ENCODE results near the gene CGREF1.

The CGREF1 gene

GRCh38 chr2:27109083-27109482 is 9.8 kb downstream of the CGREF1 start:
- DNase-seq, result no peak

DNA sequence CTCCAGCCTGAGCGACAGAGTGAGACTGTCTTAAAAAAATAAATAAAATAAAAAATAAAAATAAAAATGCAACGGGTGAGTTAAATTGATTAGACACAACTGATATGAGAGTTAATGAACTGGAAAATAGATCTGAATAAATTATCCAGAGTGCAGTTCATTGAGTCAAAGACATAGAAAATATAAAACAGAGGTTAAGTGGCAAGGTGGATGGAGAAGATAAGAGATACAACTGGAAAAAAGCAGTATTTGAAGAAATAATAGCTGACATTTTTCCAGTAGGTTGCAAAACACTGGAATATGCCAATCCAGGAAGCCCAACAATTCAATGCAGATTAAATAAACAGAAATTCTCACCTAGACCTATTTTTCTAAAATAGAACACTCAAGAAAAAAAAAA is 10.7 kb downstream of the CGREF1 start:
- DNase-seq, result no peak

DNA sequence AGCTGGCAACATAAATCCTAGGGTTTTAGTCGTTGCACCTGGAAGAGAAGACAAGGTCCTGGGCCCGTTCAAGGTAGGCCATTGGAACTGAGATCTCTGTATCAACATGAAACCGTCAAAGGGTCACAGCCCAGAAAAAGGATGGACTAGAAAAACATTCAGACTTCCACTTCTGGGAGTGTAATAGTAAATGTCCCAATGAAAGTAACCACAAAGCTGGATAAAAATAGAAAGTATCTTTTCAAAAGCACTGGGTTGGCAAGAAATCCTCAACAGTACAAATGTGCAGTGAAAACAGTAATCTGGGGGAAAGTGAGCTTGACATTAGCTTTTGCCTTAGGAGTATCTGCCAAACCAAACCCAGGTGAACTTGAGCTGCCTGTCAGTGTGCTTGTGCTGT is 12.9 kb downstream of the CGREF1 start:
- no peak for DNase-seq

- no peak for DNase-seq
Observed at GRCh38 chr2:27102329-27102728, 16.6 kb downstream of the CGREF1 start.

DNA sequence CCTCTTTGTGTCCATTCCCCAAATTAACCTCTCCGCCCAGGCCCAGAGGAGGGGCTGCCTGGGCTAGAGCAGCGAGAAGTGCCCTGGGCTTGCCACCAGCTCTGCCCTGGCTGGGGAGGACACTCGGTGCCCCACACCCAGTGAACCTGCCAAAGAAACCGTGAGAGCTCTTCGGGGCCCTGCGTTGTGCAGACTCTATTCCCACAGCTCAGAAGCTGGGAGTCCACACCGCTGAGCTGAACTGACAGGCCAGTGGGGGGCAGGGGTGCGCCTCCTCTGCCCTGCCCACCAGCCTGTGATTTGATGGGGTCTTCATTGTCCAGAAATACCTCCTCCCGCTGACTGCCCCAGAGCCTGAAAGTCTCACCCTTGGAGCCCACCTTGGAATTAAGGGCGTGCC is 18.9 kb downstream of the CGREF1 start:
- DNase-seq, result no peak

DNA sequence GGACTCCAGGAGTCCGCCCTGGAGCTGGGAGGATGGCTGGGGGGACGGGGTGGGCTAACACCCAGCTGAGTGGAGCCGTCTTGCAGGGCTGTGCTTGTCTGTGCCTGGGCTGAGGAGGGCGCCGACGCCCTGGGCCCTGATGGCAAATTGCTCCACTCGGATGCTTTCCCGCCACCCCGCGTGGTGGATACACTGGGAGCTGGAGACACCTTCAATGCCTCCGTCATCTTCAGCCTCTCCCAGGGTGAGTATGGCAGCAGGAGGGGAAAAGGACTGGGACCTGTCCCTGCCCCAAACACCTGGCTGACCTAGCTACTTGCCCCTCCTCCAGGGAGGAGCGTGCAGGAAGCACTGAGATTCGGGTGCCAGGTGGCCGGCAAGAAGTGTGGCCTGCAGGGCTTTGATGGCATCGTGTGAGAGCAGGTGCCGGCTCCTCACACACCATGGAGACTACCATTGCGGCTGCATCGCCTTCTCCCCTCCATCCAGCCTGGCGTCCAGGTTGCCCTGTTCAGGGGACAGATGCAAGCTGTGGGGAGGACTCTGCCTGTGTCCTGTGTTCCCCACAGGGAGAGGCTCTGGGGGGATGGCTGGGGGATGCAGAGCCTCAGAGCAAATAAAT is 19.5 kb downstream of the CGREF1 start:
- no peak for DNase-seq

GRCh38 chr2:27097341-27097740 is 21.6 kb downstream of the CGREF1 start:
- no peak for DNase-seq

GRCh38 chr2:27096748-27097297 is 22.1 kb downstream of the CGREF1 start:
- DNase-seq, result no peak

DNA sequence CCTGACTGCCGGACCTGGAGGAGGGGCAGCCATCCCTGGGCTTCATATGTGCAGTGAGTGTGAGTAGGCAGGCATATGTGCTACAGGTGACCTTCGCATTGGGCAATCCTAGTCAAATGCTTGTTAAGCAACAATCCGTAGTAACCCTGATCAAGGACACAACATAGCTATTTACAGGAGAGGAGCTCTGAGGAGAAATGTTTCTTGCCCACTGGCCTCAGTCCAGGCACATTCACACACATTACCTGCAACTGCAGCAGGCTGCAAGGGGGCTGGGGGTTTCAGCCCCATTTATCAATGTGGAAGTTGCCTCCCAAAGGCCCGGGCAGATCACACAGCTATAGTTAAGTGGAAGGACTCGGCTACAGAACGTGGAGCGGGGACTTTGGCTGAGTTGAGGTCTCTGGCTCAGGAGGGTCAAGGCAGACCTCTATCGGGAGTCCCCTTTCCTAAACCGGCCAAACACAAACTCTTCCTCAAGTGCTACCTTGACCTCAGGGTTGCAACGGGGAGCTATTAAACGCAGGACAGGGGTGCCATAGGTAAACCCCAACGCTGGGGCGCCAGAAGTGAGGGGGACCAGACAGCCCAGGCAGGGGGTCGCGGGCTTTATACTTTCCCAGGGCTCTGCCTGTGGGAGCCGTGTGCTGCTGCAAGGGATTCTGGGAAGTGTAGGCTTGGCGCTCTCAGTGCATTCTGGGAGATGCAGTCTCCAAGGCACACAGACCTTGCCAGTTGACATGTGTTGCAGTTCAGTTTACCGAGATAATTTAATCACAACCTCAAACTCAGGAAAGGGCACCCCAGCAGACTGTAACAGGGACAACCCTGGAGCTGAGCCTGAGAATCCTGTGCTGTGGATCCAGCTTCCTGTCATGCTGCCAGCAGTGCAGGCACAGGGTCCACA is 22.9 kb downstream of the CGREF1 start:
- no peak for DNase-seq

GRCh38 chr2:27095427-27095744 is 23.5 kb downstream of the CGREF1 start:
- no peak for DNase-seq

DNA sequence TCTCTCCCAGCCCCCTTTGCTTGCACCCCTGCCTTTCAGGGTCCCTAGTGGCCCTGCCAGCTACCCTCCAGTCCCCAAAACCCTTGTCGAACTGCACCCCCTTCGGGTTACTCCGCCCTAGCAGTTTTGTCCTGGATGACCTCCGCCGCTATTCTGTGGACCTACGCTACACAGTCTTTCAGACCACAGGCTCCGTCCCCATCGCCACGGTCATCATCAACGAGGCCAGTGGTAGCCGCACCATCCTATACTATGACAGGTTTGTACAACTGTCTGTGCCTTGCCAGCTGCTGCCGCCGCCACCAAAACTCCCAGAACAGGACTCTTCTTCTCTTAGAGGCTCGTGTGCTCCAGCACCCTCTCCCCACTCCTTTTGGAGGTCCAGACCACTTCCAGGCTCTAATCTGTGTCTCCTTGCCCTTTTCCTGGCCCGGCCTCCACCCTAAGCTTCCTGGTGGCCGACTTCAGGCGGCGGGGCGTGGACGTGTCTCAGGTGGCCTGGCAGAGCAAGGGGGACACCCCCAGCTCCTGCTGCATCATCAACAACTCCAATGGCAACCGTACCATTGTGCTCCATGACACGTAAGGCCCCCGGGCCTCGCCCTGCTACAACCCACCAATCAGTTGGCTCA is 24.5 kb downstream of the CGREF1 start:
- no peak for DNase-seq

DNA sequence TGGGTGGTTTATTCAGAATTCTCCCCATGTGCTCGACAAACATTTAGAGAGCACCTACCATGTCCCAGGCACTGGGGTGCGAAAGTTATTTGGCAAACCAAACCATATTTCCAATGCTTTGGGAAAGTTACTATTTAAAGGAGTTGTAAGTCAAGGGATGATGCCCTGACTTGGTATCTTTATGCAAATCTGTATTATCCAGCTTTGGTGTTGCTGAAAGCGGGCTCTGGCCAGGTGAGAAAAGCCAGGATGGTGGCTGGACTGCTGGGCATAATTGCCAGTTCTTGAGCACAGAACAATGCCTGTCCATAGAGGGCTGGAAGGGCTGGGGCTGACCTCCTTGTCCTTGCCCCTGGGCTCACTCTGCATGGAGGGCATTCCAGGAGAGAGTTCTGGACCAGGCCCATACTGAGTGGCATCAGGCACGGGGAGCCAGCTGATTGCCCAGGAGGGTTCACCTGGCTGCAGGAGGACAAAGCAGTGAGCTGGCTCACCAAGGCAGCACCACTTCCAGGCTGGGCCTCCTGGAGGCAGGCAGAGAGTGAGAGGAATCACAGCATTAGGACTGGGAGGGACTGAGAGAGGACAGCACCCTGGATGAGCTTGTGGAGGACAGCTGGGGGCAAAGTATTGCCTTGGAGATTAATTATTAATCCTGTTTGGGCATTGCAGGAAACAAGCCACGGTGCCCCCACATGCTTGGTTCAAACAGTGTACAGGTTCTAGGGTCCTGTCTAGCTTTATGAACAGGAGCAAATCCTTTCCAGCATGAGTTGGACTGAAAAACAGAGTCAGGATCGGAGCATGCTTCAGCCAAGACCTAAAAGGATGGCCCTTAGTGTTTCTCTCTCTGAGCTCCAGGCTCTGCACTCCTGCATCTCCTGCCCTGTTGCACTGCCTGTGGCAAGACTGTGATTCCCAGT is 25.2 kb downstream of the CGREF1 start:
- DNase-seq, result no peak

DNA sequence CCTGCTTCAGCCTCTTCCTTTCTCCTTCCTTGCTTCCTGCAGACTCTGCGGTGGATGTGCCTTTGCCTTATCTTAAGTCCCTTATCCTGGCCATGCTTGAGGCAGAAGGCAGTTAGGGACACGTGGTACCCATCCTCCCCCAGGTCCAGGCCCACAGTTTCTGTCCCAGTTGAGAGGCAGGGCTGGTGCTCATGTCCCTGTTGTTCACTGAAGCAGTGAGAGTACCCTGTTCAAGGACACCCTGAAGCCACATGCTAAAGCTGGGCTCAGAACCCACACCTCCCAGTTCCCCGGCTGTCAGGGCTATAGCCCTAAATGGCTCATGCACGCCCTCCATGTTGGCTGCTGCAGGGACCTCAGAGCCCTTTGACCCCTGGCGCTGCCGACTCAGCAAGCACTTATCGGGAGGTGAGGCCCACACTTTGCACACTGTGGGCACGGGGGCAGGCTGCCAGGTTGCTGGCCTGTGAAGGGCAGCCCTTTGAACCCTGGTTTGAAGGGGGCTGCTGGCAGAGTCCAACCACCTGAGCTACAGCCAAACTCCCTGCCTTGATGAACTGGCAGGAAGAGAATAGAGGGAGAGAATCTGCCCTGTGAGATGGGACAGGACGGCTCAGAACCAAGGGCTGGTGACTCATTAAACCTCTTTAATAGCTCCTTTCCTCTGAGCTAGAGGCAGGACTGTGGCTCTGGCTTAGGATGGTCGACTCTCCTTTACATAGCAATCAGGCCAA is 26.1 kb downstream of the CGREF1 start:
- no peak for DNase-seq

GRCh38 chr2:27091746-27092695 is 26.9 kb downstream of the CGREF1 start:
- DNase-seq, result no peak

GRCh38 chr2:27089111-27089954 is 29.6 kb downstream of the CGREF1 start:
- no peak for DNase-seq

DNA sequence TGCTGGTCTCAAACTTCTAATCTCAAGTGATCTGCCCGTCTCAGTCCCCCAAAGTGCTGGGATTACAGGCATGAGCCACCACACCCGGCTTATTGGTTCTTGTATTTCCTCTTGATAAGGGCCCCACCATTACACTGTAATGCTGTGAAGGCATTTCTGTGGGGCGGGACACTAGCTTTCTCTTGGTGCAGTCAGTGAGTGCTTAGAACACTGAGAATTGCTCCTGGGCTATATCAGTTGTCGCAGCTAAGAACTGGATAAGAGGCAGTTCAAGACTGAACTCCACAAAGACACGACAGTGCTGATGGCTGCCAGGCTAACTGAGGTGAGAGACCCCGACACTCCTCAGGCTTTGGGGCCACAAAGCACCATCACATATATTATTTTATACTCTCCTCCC is 30.3 kb downstream of the CGREF1 start:
- no peak for DNase-seq

- DNase-seq, result no peak
Observed at GRCh38 chr2:27087823-27088410, 31.0 kb downstream of the CGREF1 start.

- no peak for DNase-seq
Observed at GRCh38 chr2:27086724-27087593, 32.0 kb downstream of the CGREF1 start, which contains the start of gene KHK. Gene KHK, plus strand, starts transcription at chr2:27086772. Its CDS starts 488 bp downstream, at chr2:27087260.

Data from activated CD8-positive, alpha-beta memory T cell treated with anti-CD3 and anti-CD28 coated beads, Interleukin-2, amount 50 U/mL, for 4 hours (primary cell).